NB4 (cell line): ENCODE results near the gene CTDP1.

ENCODE experiments used
- DNase-seq: peaks from one replicate; pipeline ENCODE4 v3.0.0; 2010; ENCODE audit warnings: low read depth
- H3K4me3 ChIP-seq: one replicate; pipeline ENCODE4 v1.5.1; 2011; ENCODE audit warnings: mild to moderate bottlenecking, low read depth, low read length, moderate library complexity
- MYC ChIP-seq: IDR thresholded peaks from 2 replicates; pipeline ENCODE4 v1.6.1; 2011; ENCODE audit warnings: low read depth, low read length
- POLR2A ChIP-seq: IDR thresholded peaks from 2 replicates; pipeline ENCODE4 v1.6.1; 2011; ENCODE audit warnings: mild to moderate bottlenecking; ENCODE audit not compliant: insufficient read length; ENCODE audit errors: extremely low read depth
- TF ChIP-seq, protein P1 (sequence below): IDR thresholded peaks from one replicate; pipeline ENCODE4 v1.5.1; 2012; ENCODE audit warnings: low read depth, low read length
- TF ChIP-seq, protein P2 (sequence below): IDR thresholded peaks from 2 replicates; pipeline ENCODE4 v1.6.1; 2011; ENCODE audit warnings: low read depth, low read length

The CTDP1 gene

DNA sequence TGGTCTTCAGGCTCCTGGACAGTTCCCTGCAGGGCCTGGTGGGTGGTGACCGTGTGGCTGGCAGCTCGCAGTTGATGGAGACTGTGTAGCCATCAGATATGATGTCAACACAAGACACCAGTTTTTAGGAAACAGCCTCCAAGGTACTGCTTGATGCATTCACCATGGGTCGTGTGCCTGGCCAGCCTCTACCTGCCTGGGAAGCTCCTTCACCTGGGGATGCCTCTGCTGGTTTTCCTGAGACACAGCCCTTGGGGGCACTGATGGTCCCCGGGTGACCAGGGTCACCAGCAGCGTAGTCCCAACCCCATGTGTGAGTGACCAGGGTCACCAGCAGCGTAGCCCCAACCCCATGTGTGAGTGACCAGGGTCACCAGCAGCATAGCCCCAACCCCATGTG is 84.5 kb downstream of the CTDP1 start:
- DNase-seq: no peak
- TF ChIP-seq, protein P1, sequence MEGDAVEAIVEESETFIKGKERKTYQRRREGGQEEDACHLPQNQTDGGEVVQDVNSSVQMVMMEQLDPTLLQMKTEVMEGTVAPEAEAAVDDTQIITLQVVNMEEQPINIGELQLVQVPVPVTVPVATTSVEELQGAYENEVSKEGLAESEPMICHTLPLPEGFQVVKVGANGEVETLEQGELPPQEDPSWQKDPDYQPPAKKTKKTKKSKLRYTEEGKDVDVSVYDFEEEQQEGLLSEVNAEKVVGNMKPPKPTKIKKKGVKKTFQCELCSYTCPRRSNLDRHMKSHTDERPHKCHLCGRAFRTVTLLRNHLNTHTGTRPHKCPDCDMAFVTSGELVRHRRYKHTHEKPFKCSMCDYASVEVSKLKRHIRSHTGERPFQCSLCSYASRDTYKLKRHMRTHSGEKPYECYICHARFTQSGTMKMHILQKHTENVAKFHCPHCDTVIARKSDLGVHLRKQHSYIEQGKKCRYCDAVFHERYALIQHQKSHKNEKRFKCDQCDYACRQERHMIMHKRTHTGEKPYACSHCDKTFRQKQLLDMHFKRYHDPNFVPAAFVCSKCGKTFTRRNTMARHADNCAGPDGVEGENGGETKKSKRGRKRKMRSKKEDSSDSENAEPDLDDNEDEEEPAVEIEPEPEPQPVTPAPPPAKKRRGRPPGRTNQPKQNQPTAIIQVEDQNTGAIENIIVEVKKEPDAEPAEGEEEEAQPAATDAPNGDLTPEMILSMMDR: no peak
- no peak for TF ChIP-seq MYC
- TF ChIP-seq, protein P2, sequence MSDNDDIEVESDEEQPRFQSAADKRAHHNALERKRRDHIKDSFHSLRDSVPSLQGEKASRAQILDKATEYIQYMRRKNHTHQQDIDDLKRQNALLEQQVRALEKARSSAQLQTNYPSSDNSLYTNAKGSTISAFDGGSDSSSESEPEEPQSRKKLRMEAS: no peak
- TF ChIP-seq POLR2A: no peak
- H3K4me3 ChIP-seq: no peak overlapping the region

DNA sequence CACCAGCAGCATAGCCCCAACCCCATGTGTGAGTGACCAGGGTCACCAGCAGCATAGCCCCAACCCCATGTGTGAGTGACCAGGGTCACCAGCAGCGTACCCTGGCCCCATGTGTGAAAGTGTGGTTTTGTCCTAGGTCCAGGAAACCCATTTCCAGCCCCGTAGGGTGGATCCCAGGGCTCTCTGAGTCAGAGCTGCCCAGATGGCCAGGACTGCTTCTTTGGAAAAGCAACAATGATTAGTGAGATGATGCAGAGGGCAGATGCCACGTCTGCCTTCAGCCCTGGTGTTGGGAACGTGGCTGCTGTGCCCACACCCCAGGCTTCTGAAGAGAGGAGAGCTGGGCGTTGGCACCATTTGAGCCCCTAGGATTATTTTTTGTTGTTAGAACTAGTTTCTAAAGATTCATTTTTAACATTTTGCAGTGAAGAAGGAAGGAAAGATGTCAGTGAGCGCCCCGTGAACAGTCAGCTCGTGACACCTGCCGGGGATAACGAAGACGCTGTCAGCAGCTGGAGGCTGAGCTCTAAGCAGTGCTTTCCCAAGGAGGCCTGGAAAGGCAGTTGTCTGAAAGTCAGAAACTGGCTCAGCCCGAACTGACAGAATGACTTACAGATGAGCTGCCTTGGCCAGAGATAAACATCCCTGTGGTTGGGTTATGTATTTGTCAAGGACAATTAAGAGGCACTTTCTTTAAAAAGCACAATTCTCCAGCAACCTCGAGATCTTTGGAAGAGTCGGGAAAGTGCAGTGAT is 86.1 kb downstream of the CTDP1 start:
- no peak overlapping the region for H3K4me3 ChIP-seq
- TF ChIP-seq, protein P1: no peak
- TF ChIP-seq MYC: no peak
- TF ChIP-seq POLR2A: no peak
- TF ChIP-seq, protein P2: no peak
- no peak for DNase-seq

DNA sequence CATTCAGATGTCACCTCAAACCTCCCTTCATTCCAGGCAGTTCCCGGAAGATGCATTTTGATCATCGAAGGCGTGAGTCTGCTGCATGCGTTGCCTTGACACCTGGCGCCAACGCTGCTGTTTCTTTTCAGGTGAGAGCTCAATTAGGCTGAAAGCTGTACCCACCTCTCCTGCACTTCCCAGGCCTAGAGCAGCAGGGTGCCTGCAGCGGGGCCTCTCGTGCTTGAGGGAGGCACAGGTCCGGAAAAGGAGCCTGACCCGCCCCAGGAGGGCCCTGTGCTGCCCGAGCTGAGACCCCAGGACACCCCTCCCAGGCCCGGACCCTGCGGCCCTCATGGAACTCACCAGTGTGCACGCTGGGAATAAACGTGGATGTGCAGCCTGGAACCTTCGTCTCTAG is 86.7 kb downstream of the CTDP1 start:
- no peak for DNase-seq
- H3K4me3 ChIP-seq: no peak overlapping the region
- TF ChIP-seq, protein P2: no peak
- TF ChIP-seq MYC (no peak), POLR2A (no peak)

DNA sequence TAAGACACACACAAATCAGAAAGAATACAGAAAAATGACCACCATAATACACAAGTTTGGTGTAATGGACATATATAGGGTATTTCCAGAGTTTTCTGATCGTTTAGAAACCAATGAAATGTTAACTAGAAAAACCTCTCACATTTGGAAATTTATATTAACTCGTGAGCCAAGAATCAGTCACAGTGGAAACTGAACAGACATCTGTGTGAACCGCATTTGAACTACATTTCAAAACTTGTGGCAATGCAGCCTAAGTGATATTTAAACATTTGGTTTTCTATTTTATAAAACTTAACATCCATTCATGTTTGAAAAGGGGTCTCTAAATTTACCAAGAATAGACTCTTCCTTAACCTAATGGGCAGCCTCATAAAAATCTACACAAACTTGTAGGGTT is 89.1 kb downstream of the CTDP1 start:
- no peak for DNase-seq
- TF ChIP-seq, protein P1: no peak
- TF ChIP-seq, protein P2: no peak
- TF ChIP-seq POLR2A (no peak), MYC (no peak)
- no peak overlapping the region for H3K4me3 ChIP-seq

DNA sequence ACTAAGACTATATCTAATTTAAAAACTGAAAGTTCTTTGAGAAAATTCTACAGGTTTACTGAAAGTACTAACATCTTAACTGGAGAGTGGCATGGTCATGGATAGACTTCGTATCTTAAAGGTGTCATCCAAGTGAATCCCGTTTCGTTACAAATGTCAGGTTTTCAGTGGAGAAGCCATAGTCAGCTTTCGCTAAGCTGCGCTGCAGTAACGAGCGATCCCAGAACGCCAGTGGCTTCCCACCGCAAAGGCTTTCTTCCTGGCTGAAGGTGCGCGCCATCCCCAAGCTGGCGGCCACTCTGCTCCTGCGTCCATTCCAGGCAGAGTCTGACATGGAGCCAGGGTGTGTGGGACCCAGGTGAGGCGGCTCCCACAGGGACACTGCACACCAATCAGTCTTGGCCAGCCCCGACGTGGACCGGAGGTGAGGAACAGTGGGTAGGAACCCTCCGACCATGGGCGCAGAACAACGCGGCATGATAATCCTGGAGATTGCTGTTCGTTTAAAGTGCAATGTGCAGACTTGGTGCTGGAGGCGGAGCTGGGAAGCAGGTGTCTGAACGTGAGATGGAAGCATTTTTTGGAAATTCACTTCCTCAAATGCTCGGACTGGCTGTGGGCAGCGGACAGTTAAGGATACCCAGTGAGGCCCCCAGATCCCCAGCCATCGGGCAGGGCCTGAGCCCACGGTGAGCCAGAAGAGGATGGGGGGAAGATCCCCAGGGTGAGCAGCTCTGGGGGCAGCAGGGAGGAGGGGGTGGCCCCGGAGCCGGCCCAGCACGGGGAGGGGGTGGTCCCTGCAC is 90.3 kb downstream of the CTDP1 start:
- no peak for DNase-seq

More for the DNA sequence above, 90.3 kb downstream of the CTDP1 start:
- no peak overlapping the region for H3K4me3 ChIP-seq
- TF ChIP-seq, protein P1: no peak
- no peak for TF ChIP-seq MYC
- TF ChIP-seq, protein P2: no peak
- no peak for TF ChIP-seq POLR2A
